Measurements from ENCODE around the gene ACADM. TPM values are rescaled to one million over a fixed set of nuclear protein-coding genes. Genes with fewer than 3 reads are reported as not detected.
"Not testable (repeated sequence)": the region's sequence is repeated elsewhere in the genome, so short reads cannot be mapped to it uniquely, and the experiment has no call there.

The ACADM gene
- polyA plus RNA-seq, 2 donors, result 42.5 to 49.7 TPM

GRCh38 chr1:75730432-75730831 is 5.9 kb downstream of the ACADM start:
- H3K36me3 ChIP-seq (ENCODE audit: control insufficient read depth in 2 of 2, insufficient read depth in 2 of 2, low read length in 1 of 2), result peaks cover 0 to 3% of the 10 kb centered on the region in 2 donors
- no peaks in the 10 kb centered on the region for H3K4me1 ChIP-seq (ENCODE audit: control insufficient read depth in 2 of 2, insufficient read depth in 2 of 2, low read length in 1 of 2)
- H3K9me3 ChIP-seq (ENCODE audit: control insufficient read depth in 2 of 2, insufficient read depth in 1 of 2, low read depth in 1 of 2, low read length in 1 of 2), result no peaks in the 10 kb centered on the region
- H3K4me3 ChIP-seq (ENCODE audit: low read depth in 1 of 2, low read length in 2 of 2), result no peak overlapping the region
- 48 to 49% methylated on average over 2 of the region's 2 CpGs for WGBS, 2 donors
- H3K27me3 ChIP-seq (ENCODE audit: control insufficient read depth in 1 of 2, insufficient read depth in 2 of 2, low read length in 2 of 2), result no peaks in the 10 kb centered on the region
- no peak overlapping the region for H3K27ac ChIP-seq (ENCODE audit: low read depth in 2 of 2, low read length in 1 of 2)

DNA sequence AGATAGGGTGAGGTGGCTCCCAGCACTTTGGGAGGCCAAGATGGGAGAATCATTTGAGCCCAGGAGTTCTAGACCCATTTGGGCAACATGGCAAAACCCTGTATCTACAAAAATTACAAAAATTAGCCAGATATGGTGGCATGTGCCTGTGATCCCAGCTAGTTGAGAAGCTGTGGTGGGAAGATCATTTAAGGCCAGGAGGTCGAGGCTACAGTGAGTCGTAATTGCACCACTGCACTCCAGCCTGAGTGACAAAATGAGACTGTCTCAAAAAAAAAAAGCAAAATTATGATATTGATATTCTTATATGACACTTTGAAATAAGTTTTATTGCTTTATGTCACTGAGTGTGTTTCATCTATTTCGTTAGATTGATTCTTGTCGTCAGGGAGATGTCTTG is 7.4 kb downstream of the ACADM start:
- H3K27ac ChIP-seq (ENCODE audit: low read depth in 2 of 2, low read length in 1 of 2), result no peak overlapping the region
- 88 to 91% methylated on average over 4 of the region's 4 CpGs for WGBS, 2 donors
- H3K4me1 ChIP-seq (ENCODE audit: control insufficient read depth in 2 of 2, insufficient read depth in 2 of 2, low read length in 1 of 2), result no peaks in the 10 kb centered on the region
- H3K4me3 ChIP-seq (ENCODE audit: low read depth in 1 of 2, low read length in 2 of 2), result no peak overlapping the region
- H3K9me3 ChIP-seq (ENCODE audit: control insufficient read depth in 2 of 2, insufficient read depth in 1 of 2, low read depth in 1 of 2, low read length in 1 of 2), result no peaks in the 10 kb centered on the region
- H3K36me3 ChIP-seq (ENCODE audit: control insufficient read depth in 2 of 2, insufficient read depth in 2 of 2, low read length in 1 of 2), result peaks cover 0 to 3% of the 10 kb centered on the region in 2 donors
- H3K27me3 ChIP-seq (ENCODE audit: control insufficient read depth in 1 of 2, insufficient read depth in 2 of 2, low read length in 2 of 2), result no peaks in the 10 kb centered on the region

DNA sequence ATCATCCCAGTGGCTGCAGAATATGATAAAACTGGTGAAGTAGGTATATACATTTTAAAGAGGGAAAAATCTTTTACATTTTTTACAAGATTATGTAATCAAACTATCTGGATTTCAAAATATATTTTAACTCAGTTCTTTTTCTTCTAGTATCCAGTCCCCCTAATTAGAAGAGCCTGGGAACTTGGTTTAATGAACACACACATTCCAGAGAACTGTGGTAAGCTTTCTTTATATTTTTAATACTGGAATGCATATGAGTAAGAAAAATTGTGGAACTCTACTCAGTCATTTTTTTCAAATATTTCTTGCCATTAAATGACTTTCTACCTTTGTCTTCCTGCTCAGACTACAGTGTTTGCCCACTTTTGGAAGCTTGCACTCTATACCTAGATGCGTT is 8.2 kb downstream of the ACADM start:
- Histone ChIP-seq H3K27me3 (ENCODE audit: control insufficient read depth in 1 of 2, insufficient read depth in 2 of 2, low read length in 2 of 2) (no peaks in the 10 kb centered on the region), H3K4me1 (ENCODE audit: control insufficient read depth in 2 of 2, insufficient read depth in 2 of 2, low read length in 1 of 2) (no peaks in the 10 kb centered on the region), H3K27ac (ENCODE audit: low read depth in 2 of 2, low read length in 1 of 2) (no peak overlapping the region), H3K36me3 (ENCODE audit: control insufficient read depth in 2 of 2, insufficient read depth in 2 of 2, low read length in 1 of 2) (peaks cover 0 to 3% of the 10 kb centered on the region in 2 donors), H3K9me3 (ENCODE audit: control insufficient read depth in 2 of 2, insufficient read depth in 1 of 2, low read depth in 1 of 2, low read length in 1 of 2) (no peaks in the 10 kb centered on the region), H3K4me3 (ENCODE audit: low read depth in 1 of 2, low read length in 2 of 2) (no peak overlapping the region)
- 48 to 96% methylated on average over 1 of the region's 1 CpG for WGBS, 2 donors

- no peak overlapping the region for H3K4me3 ChIP-seq (ENCODE audit: low read depth in 1 of 2, low read length in 2 of 2)
- H3K36me3 ChIP-seq (ENCODE audit: control insufficient read depth in 2 of 2, insufficient read depth in 2 of 2, low read length in 1 of 2), result peaks cover 2 to 3% of the 10 kb centered on the region in 2 donors
- no peaks in the 10 kb centered on the region for H3K4me1 ChIP-seq (ENCODE audit: control insufficient read depth in 2 of 2, insufficient read depth in 2 of 2, low read length in 1 of 2)
- H3K27me3 ChIP-seq (ENCODE audit: control insufficient read depth in 1 of 2, insufficient read depth in 2 of 2, low read length in 2 of 2), result no peaks in the 10 kb centered on the region
- H3K27ac ChIP-seq (ENCODE audit: low read depth in 2 of 2, low read length in 1 of 2), result no peak overlapping the region
- WGBS, 2 donors, result 97 to 98% methylated on average over 5 of the region's 5 CpGs
- H3K9me3 ChIP-seq (ENCODE audit: control insufficient read depth in 2 of 2, insufficient read depth in 1 of 2, low read depth in 1 of 2, low read length in 1 of 2), result no peaks in the 10 kb centered on the region
Observed at GRCh38 chr1:75733661-75734060, 9.2 kb downstream of the ACADM start.

- 46 to 48% methylated on average over 1 of the region's 1 CpG for WGBS, 2 donors
- peaks cover 6% of the 10 kb centered on the region in 2 donors for H3K36me3 ChIP-seq (ENCODE audit: control insufficient read depth in 2 of 2, insufficient read depth in 2 of 2, low read length in 1 of 2)
- H3K4me3 ChIP-seq (ENCODE audit: low read depth in 1 of 2, low read length in 2 of 2), result no peak overlapping the region
Observed at GRCh38 chr1:75736016-75736415, 11.5 kb downstream of the ACADM start.

GRCh38 chr1:75742047-75742625 is 17.6 kb downstream of the ACADM start:
- 91 to 95% methylated on average over 6 of the region's 6 CpGs for WGBS, 2 donors

More at GRCh38 chr1:75736016-75736415, 11.5 kb downstream of the ACADM start:
- Histone ChIP-seq H3K27ac (ENCODE audit: low read depth in 2 of 2, low read length in 1 of 2) (no peak overlapping the region), H3K27me3 (ENCODE audit: control insufficient read depth in 1 of 2, insufficient read depth in 2 of 2, low read length in 2 of 2) (no peaks in the 10 kb centered on the region), H3K4me1 (ENCODE audit: control insufficient read depth in 2 of 2, insufficient read depth in 2 of 2, low read length in 1 of 2) (no peaks in the 10 kb centered on the region), H3K9me3 (ENCODE audit: control insufficient read depth in 2 of 2, insufficient read depth in 1 of 2, low read depth in 1 of 2, low read length in 1 of 2) (no peaks in the 10 kb centered on the region)

DNA sequence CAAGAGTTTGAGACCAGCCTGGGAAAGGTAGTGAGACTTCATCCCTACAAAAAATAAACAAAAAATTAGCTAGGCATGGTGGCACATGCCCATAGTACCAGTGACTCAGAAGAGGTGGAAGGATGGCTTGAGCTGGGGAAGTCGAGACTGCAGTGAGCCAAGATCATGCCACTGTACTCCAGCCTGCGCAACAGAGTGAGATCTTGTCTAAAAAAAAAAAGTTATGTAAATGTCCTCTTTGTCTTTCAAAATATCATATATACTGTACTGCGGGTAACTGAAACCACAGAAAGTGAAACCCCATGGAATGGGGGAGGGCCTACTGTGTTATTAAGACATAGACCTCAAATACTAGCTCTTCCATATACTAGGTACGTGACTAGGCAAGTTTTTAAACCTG is 20.8 kb downstream of the ACADM start:
- H3K27ac ChIP-seq (ENCODE audit: low read depth in 2 of 2, low read length in 1 of 2), result no peak overlapping the region
- no peak overlapping the region for H3K4me3 ChIP-seq (ENCODE audit: low read depth in 1 of 2, low read length in 2 of 2)
- no peaks in the 10 kb centered on the region for H3K27me3 ChIP-seq (ENCODE audit: control insufficient read depth in 1 of 2, insufficient read depth in 2 of 2, low read length in 2 of 2)
- no peaks in the 10 kb centered on the region for H3K9me3 ChIP-seq (ENCODE audit: control insufficient read depth in 2 of 2, insufficient read depth in 1 of 2, low read depth in 1 of 2, low read length in 1 of 2)
- no peaks in the 10 kb centered on the region for H3K4me1 ChIP-seq (ENCODE audit: control insufficient read depth in 2 of 2, insufficient read depth in 2 of 2, low read length in 1 of 2)
- WGBS, 2 donors, result 55 to 75% methylated on average over 4 of the region's 4 CpGs
- peaks cover 9 to 23% of the 10 kb centered on the region in 2 donors for H3K36me3 ChIP-seq (ENCODE audit: control insufficient read depth in 2 of 2, insufficient read depth in 2 of 2, low read length in 1 of 2)

More at GRCh38 chr1:75742047-75742625, 17.6 kb downstream of the ACADM start:
- Histone ChIP-seq H3K9me3 (ENCODE audit: control insufficient read depth in 2 of 2, insufficient read depth in 1 of 2, low read depth in 1 of 2, low read length in 1 of 2) (no peaks in the 10 kb centered on the region), H3K27ac (ENCODE audit: low read depth in 2 of 2, low read length in 1 of 2) (no peak overlapping the region), H3K4me1 (ENCODE audit: control insufficient read depth in 2 of 2, insufficient read depth in 2 of 2, low read length in 1 of 2) (no peaks in the 10 kb centered on the region), H3K36me3 (ENCODE audit: control insufficient read depth in 2 of 2, insufficient read depth in 2 of 2, low read length in 1 of 2) (peaks cover 14 to 26% of the 10 kb centered on the region in 2 donors), H3K4me3 (ENCODE audit: low read depth in 1 of 2, low read length in 2 of 2) (no peak overlapping the region), H3K27me3 (ENCODE audit: control insufficient read depth in 1 of 2, insufficient read depth in 2 of 2, low read length in 2 of 2) (no peaks in the 10 kb centered on the region)

DNA sequence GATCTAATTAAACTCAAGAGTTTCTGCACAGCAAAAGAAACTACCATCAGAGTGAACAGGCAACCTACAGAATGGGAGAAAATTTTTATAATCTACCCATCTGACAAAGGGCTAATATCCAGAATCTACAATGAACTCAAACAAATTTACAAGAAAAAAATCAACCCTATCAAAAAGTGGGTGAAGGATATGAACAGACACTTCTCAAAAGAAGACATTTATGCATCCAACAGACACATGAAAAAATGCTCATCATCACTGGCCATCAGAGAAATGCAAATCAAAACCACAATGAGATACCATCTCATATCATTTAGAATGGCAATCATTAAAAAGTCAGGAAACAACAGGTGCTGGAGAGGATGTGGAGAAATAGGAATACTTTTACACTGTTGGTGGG is 32.7 kb downstream of the ACADM start:
- H3K4me3 ChIP-seq (ENCODE audit: low read depth in 1 of 2, low read length in 2 of 2); H3K9me3 ChIP-seq (ENCODE audit: control insufficient read depth in 2 of 2, insufficient read depth in 1 of 2, low read depth in 1 of 2, low read length in 1 of 2); H3K27me3 ChIP-seq (ENCODE audit: control insufficient read depth in 1 of 2, insufficient read depth in 2 of 2, low read length in 2 of 2); H3K4me1 ChIP-seq (ENCODE audit: control insufficient read depth in 2 of 2, insufficient read depth in 2 of 2, low read length in 1 of 2); H3K27ac ChIP-seq (ENCODE audit: low read depth in 2 of 2, low read length in 1 of 2): not testable (repeated sequence)
- H3K36me3 ChIP-seq (ENCODE audit: control insufficient read depth in 2 of 2, insufficient read depth in 2 of 2, low read length in 1 of 2), result peaks cover 4 to 13% of the 10 kb centered on the region in 2 donors

DNA sequence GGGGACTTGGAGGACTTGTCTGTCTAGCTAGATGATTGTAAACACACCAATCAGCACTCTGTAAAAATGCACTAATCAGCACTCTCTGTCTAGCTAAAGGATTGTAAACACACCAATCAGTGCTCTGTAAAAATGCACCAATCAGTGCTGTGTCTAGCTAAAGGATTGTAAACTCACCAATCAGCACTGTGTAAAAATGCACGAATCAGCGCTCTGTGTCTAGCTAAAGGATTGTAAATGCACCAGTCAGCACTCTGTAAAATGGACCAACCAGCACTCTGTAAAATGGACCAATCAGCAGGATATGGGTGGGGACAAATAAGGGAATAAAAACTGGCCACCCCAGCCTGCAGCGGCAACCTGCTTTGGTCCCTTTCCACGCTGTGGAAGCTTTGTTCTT is 34.0 kb downstream of the ACADM start:
- 87 to 98% methylated on average over 4 of the region's 4 CpGs for WGBS, 2 donors
- H3K9me3 ChIP-seq (ENCODE audit: control insufficient read depth in 2 of 2, insufficient read depth in 1 of 2, low read depth in 1 of 2, low read length in 1 of 2); H3K27me3 ChIP-seq (ENCODE audit: control insufficient read depth in 1 of 2, insufficient read depth in 2 of 2, low read length in 2 of 2); H3K4me3 ChIP-seq (ENCODE audit: low read depth in 1 of 2, low read length in 2 of 2); H3K27ac ChIP-seq (ENCODE audit: low read depth in 2 of 2, low read length in 1 of 2); H3K4me1 ChIP-seq (ENCODE audit: control insufficient read depth in 2 of 2, insufficient read depth in 2 of 2, low read length in 1 of 2): not testable (repeated sequence)
- H3K36me3 ChIP-seq (ENCODE audit: control insufficient read depth in 2 of 2, insufficient read depth in 2 of 2, low read length in 1 of 2), result peaks cover 4 to 13% of the 10 kb centered on the region in 2 donors

- H3K4me1 ChIP-seq (ENCODE audit: control insufficient read depth in 2 of 2, insufficient read depth in 2 of 2, low read length in 1 of 2), result no peaks in the 10 kb centered on the region
- no peaks in the 10 kb centered on the region for H3K27me3 ChIP-seq (ENCODE audit: control insufficient read depth in 1 of 2, insufficient read depth in 2 of 2, low read length in 2 of 2)
- WGBS, 2 donors, result 77 to 90% methylated on average over 1 of the region's 1 CpG
- no peak overlapping the region for H3K4me3 ChIP-seq (ENCODE audit: low read depth in 1 of 2, low read length in 2 of 2)
- H3K27ac ChIP-seq (ENCODE audit: low read depth in 2 of 2, low read length in 1 of 2), result no peak overlapping the region
- no peaks in the 10 kb centered on the region for H3K9me3 ChIP-seq (ENCODE audit: control insufficient read depth in 2 of 2, insufficient read depth in 1 of 2, low read depth in 1 of 2, low read length in 1 of 2)
- peaks cover 0 to 4% of the 10 kb centered on the region in 2 donors for H3K36me3 ChIP-seq (ENCODE audit: control insufficient read depth in 2 of 2, insufficient read depth in 2 of 2, low read length in 1 of 2)
Observed at GRCh38 chr1:75764057-75764655, 39.6 kb downstream of the ACADM start.

All from esophagus (tissue), 2 donors.